ENCODE results near the gene TNFAIP8. TPM values are rescaled to one million over a fixed set of nuclear protein-coding genes. Genes with fewer than 3 reads are reported as not detected.

TNFAIP8 gene
- total and polyA plus RNA-seq, 2 experiments from 2014 or later = 18.3 to 37.6 TPM

DNA sequence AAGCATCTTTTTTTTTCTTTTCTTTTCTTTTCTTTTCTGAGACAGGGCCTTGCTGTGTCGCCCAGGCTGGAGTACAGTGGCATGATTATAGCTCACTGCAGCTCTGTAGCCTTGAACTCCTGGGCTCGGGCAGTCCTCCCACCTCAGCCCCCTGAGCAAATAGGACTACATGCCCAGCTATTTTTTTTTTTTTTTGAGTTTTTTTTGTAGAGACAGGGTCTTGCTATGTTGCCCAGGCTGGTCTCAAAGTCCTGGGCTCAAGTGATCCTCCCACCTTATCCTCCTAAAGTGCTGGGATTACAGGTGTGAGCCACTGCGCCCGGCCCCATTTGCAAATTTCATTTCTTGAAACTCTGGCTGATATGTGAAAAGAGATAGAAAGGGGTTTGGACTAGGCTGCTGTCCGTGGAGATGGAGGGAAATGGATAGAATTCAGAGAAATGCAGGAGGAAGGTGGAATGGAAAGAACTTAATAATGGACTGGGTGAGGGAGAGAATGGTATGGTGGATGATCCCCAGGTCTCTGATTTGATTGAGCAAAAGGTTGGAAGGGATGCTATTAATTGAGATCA is 32.9 kb downstream of the TNFAIP8 start:
- H4K20me1 ChIP-seq (ENCODE audit: insufficient read depth, poor library complexity, severe bottlenecking) = no peaks in the 10 kb centered on the region
- TF ChIP-seq CTCF (IDR thresholded peaks at IDR 0.05; ENCODE audit: poor library complexity) = no peak
- no peak for TF ChIP-seq EZH2phosphoT487 (IDR thresholded peaks at IDR 0.05; ENCODE audit: low read depth, severe bottlenecking, unreplicated experiment)
- no peak for TF ChIP-seq EZH2 (IDR thresholded peaks at IDR 0.05; ENCODE audit: borderline replicate concordance)

DNA sequence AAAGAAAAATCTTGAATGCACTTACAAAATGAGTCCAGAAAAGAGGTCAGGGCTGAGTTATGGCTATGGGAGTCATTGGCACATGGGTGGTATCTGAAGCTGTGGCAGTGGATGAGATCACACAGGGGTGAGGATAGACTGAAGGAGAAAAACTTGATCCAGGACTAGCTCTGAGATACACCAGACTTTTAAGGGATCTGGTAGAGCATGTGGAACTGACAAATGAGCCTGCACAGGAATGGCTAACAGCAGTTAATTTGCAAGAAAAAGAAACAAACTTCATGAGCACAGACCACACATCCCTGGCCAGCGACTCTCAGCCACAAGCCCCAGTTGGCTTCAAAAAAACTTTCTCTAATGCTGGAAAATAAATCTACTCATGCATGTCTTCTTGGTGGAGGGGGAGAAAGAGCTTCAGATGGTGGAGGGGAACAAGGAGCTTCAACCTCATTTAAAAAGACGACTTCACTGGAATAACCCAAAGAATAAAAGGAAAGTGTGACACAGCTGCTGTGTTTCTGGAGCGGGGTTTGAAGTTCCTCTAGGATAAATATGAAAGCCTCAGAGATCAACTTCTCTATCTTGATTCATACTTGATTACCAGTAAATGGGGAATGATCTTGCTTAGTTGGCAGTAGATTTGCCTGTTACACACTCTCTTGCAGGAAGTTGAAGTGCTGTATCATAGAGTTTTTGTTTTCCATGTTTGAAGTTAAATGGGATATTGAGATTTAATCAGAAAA is 33.6 kb downstream of the TNFAIP8 start:
- no peaks in the 10 kb centered on the region for H3K9me3 ChIP-seq (ENCODE audit: low read depth)
- no peaks in the 10 kb centered on the region for H3K36me3 ChIP-seq (replicated peaks; ENCODE audit: insufficient read depth, low read depth)
- no peak overlapping the region for H3K4me3 ChIP-seq
- H2AFZ ChIP-seq = no peak overlapping the region
- H3K27me3 ChIP-seq = no peaks in the 10 kb centered on the region
- peaks cover 34% of the 10 kb centered on the region for H3K4me1 ChIP-seq (ENCODE audit: insufficient read depth)
- peak overlapping the region; percentile 6 for H3K27ac ChIP-seq
- 54% methylated on average over 3 of the region's 3 CpGs for WGBS (ENCODE audit: low lambda C conversion rate, missing lambda C conversion rate)
- H3K9me2 ChIP-seq (replicated peaks; ENCODE audit: insufficient read depth) = no peaks in the 10 kb centered on the region
- peak overlapping the region; percentile 35 for H3K4me2 ChIP-seq
- DNase-seq (ENCODE audit: low spot score) = peak; percentile 22
- TF ChIP-seq CTCF (IDR thresholded peaks at IDR 0.05; ENCODE audit: poor library complexity) (no peak), EZH2 (IDR thresholded peaks at IDR 0.05; ENCODE audit: borderline replicate concordance) (no peak), EZH2phosphoT487 (IDR thresholded peaks at IDR 0.05; ENCODE audit: low read depth, severe bottlenecking, unreplicated experiment) (no peak)
- peaks cover 23% of the 10 kb centered on the region for H3K79me2 ChIP-seq
- no peaks in the 10 kb centered on the region for H4K20me1 ChIP-seq (ENCODE audit: insufficient read depth, poor library complexity, severe bottlenecking)

More for the DNA sequence above, 32.9 kb downstream of the TNFAIP8 start:
- Histone ChIP-seq H3K36me3 (replicated peaks; ENCODE audit: insufficient read depth, low read depth) (no peaks in the 10 kb centered on the region), H3K4me3 (no peak overlapping the region), H3K79me2 (peaks cover 23% of the 10 kb centered on the region), H2AFZ (no peak overlapping the region), H3K9me3 (ENCODE audit: low read depth) (no peaks in the 10 kb centered on the region), H3K4me1 (ENCODE audit: insufficient read depth) (peaks cover 34% of the 10 kb centered on the region), H3K4me2 (no peak overlapping the region), H3K27ac (peak overlapping the region; percentile 1), H3K9me2 (replicated peaks; ENCODE audit: insufficient read depth) (no peaks in the 10 kb centered on the region), H3K27me3 (no peaks in the 10 kb centered on the region)
- 84% methylated on average over 5 of the region's 5 CpGs for WGBS (ENCODE audit: low lambda C conversion rate, missing lambda C conversion rate)
- DNase-seq (ENCODE audit: low spot score) = no peak

GRCh38 chr5:119390404-119390803 is 34.6 kb downstream of the TNFAIP8 start:
- Histone ChIP-seq H3K9me2 (replicated peaks; ENCODE audit: insufficient read depth) (no peaks in the 10 kb centered on the region), H3K9me3 (ENCODE audit: low read depth) (no peaks in the 10 kb centered on the region), H3K79me2 (peaks cover 18% of the 10 kb centered on the region), H2AFZ (no peak overlapping the region), H4K20me1 (ENCODE audit: insufficient read depth, poor library complexity, severe bottlenecking) (no peaks in the 10 kb centered on the region), H3K4me2 (no peak overlapping the region), H3K27ac (no peak overlapping the region), H3K36me3 (replicated peaks; ENCODE audit: insufficient read depth, low read depth) (no peaks in the 10 kb centered on the region), H3K4me1 (ENCODE audit: insufficient read depth) (peaks cover 34% of the 10 kb centered on the region), H3K4me3 (no peak overlapping the region), H3K27me3 (no peaks in the 10 kb centered on the region)
- DNase-seq (ENCODE audit: low spot score) = no peak
- 99% methylated on average over 2 of the region's 2 CpGs for WGBS (ENCODE audit: low lambda C conversion rate, missing lambda C conversion rate)
- TF ChIP-seq CTCF (IDR thresholded peaks at IDR 0.05; ENCODE audit: poor library complexity) = no peak
- no peak for TF ChIP-seq EZH2phosphoT487 (IDR thresholded peaks at IDR 0.05; ENCODE audit: low read depth, severe bottlenecking, unreplicated experiment)
- TF ChIP-seq EZH2 (IDR thresholded peaks at IDR 0.05; ENCODE audit: borderline replicate concordance) = no peak
